ENCODE data around the gene PTPN2.

PTPN2 gene

GRCh38 chr18:12884406-12885323 lies 628 bp upstream of the PTPN2 start:
- Histone ChIP-seq H3K27me3 (ENCODE audit: insufficient read depth, poor library complexity, severe bottlenecking) (no peaks in the 10 kb centered on the region), H3K27ac (replicated peaks) (peak overlapping the region; percentile 71), H3K4me3 (replicated peaks; ENCODE audit: insufficient read depth, low read length) (peak overlapping the region; percentile 84)
- peak; percentile 32 to 70 for DNase-seq (ENCODE audit: low read depth in 1 of 2, low spot score in 1 of 2)
- TF ChIP-seq POLR2AphosphoS5 (IDR thresholded peaks at IDR 0.05; ENCODE audit: low read depth) (no peak), CTCF (IDR thresholded peaks at IDR 0.05; ENCODE audit: insufficient read depth, low read length) (no peak), SPI1 (IDR thresholded peaks at IDR 0.05; ENCODE audit: borderline replicate concordance, low read depth) (peak; percentile 82)

GRCh38 chr18:12883372-12883683 lies 709 bp downstream of the PTPN2 start:
- Histone ChIP-seq H3K4me3 (replicated peaks; ENCODE audit: insufficient read depth, low read length) (peak overlapping the region; percentile 85), H3K27me3 (ENCODE audit: insufficient read depth, poor library complexity, severe bottlenecking) (no peaks in the 10 kb centered on the region), H3K27ac (replicated peaks) (peak overlapping the region; percentile 99)
- no peak for TF ChIP-seq REST (IDR thresholded peaks at IDR 0.05; ENCODE audit: insufficient replicate concordance, low read depth)
- TF ChIP-seq SPI1 (IDR thresholded peaks at IDR 0.05; ENCODE audit: borderline replicate concordance, low read depth) = no peak
- TF ChIP-seq CTCF (IDR thresholded peaks at IDR 0.05; ENCODE audit: insufficient read depth, low read length) = no peak
- no peak for TF ChIP-seq GABPA (IDR thresholded peaks at IDR 0.05; ENCODE audit: low read depth)
- TF ChIP-seq POLR2AphosphoS5 (IDR thresholded peaks at IDR 0.05; ENCODE audit: low read depth) = no peak
- DNase-seq (ENCODE audit: low read depth in 1 of 2, low spot score in 1 of 2) = no peak

GRCh38 chr18:12882453-12883371 lies 1.3 kb downstream of the PTPN2 start:
- H3K27me3 ChIP-seq (ENCODE audit: insufficient read depth, poor library complexity, severe bottlenecking) = no peaks in the 10 kb centered on the region
- DNase-seq (ENCODE audit: low read depth in 1 of 2, low spot score in 1 of 2) = no peak

More at GRCh38 chr18:12882453-12883371, 1.3 kb downstream of the PTPN2 start:
- peak overlapping the region; percentile 99 for H3K27ac ChIP-seq (replicated peaks)
- peak overlapping the region; percentile 85 for H3K4me3 ChIP-seq (replicated peaks; ENCODE audit: insufficient read depth, low read length)
- TF ChIP-seq GABPA (IDR thresholded peaks at IDR 0.05; ENCODE audit: low read depth) (no peak), SPI1 (IDR thresholded peaks at IDR 0.05; ENCODE audit: borderline replicate concordance, low read depth) (no peak), CTCF (IDR thresholded peaks at IDR 0.05; ENCODE audit: insufficient read depth, low read length) (no peak), POLR2AphosphoS5 (IDR thresholded peaks at IDR 0.05; ENCODE audit: low read depth) (no peak), REST (IDR thresholded peaks at IDR 0.05; ENCODE audit: insufficient replicate concordance, low read depth) (no peak)
